Panc1 (cell line): ENCODE measurements around the gene SMARCA2. TPM values are rescaled to one million over a fixed set of nuclear protein-coding genes. Genes with fewer than 3 reads are reported as not detected.

Experiments used
- ATAC-seq: fragments of 200-7000 bp; cut with Tn5 transposase; 2 replicates; pipeline ENCODE4 v1.9.1; 2020; ENCODE audit warnings: mild to moderate bottlenecking, moderate library complexity
- BruUV-seq: library from RNA; stranded (reverse); fragments of 400-500 nt; replicated peaks from 2 replicates; lab custom pipeline; 2021; lab: Mats Ljungman, UMichigan
- CTCF ChIA-PET: fragments of 300-600 bp; sonication (Branson Sonifier 250); formaldehyde crosslinking; loops from one replicate; lab custom pipeline; 2022; ENCODE audit warnings: antibody characterized with exemption; lab: Charles Lee
- POLR2A ChIA-PET: fragments of 300-600 bp; sonication (Branson Sonifier 250); formaldehyde crosslinking; loops from one replicate; lab custom pipeline; 2022; ENCODE audit warnings: antibody characterized with exemption; lab: Charles Lee
- DNase-seq: peaks from one replicate; pipeline ENCODE4 v3.0.0-alpha.2; 2010; ENCODE audit warnings: low read depth, low spot score
- H3K27ac ChIP-seq: 2 replicates; pipeline ENCODE4 v1.5.1; 2011; ENCODE audit warnings: mild to moderate bottlenecking, low read length, inconsistent platforms
- H3K27me3 ChIP-seq: fragments of 200-500 bp; sonication (Bioruptor generic); 2 replicates; pipeline ENCODE4 v1.6.0; 2014; ENCODE audit warnings: low read length, inconsistent platforms; ENCODE audit not compliant: control insufficient read depth, insufficient read depth
- H3K36me3 ChIP-seq: fragments of 200-500 bp; sonication (Bioruptor generic); 2 replicates; pipeline ENCODE4 v1.5.1; 2014; ENCODE audit warnings: inconsistent platforms, mild to moderate bottlenecking, low read length, moderate library complexity; ENCODE audit not compliant: control insufficient read depth, insufficient read depth
- H3K4me1 ChIP-seq: 2 replicates; pipeline ENCODE4 v1.5.1; 2011; ENCODE audit warnings: inconsistent platforms, mild to moderate bottlenecking, low read length, moderate library complexity; ENCODE audit not compliant: control insufficient read depth, insufficient read depth
- H3K4me3 ChIP-seq, 2 experiments: 2 replicates each; pipeline ENCODE4 v1.5.1; 2011 to 2012; ENCODE audit warnings: low read depth in 2 of 2, low read length in 2 of 2, mild to moderate bottlenecking in 2 of 2, inconsistent platforms in 1 of 2, moderate library complexity in 1 of 2
- H3K9me3 ChIP-seq: fragments of 200-500 bp; sonication (Bioruptor generic); 2 replicates; pipeline ENCODE4 v1.5.1; 2014; ENCODE audit warnings: low read depth, mild to moderate bottlenecking, inconsistent platforms, low read length, moderate library complexity; ENCODE audit not compliant: control insufficient read depth, insufficient read depth
- CTCF ChIP-seq: fragments of 450-650 bp; IDR thresholded peaks from 2 replicates; pipeline ENCODE4 v1.5.1; 2017; ENCODE audit warnings: mild to moderate bottlenecking
- POLR2AphosphoS5 ChIP-seq: IDR thresholded peaks from 2 replicates; pipeline ENCODE4 v1.6.1; 2012; ENCODE audit warnings: mild to moderate bottlenecking, low read depth, low read length, moderate library complexity
- REST ChIP-seq, 2 experiments: IDR thresholded peaks; 2 replicates each; pipeline ENCODE4 v1.6.1; 2011 to 2012; ENCODE audit warnings: low read depth in 2 of 2, control low read depth in 1 of 2, low read length in 1 of 2, mild to moderate bottlenecking in 1 of 2, moderate library complexity in 1 of 2; ENCODE audit not compliant: insufficient read depth in 1 of 2
- SIN3A ChIP-seq: IDR thresholded peaks from 2 replicates; pipeline ENCODE4 v1.6.1; 2012; ENCODE audit warnings: low read depth, mild to moderate bottlenecking, low read length, moderate library complexity, borderline replicate concordance; ENCODE audit not compliant: insufficient read depth
- TCF7L2 ChIP-seq: IDR thresholded peaks from 2 replicates; pipeline ENCODE4 v1.6.1; 2011; ENCODE audit warnings: mild to moderate bottlenecking, low read depth, low read length, inconsistent platforms
- in situ Hi-C: cut with HindIII; loops from 2 replicates; pipeline ENCODE4 v1.10.0; 2016; ENCODE audit warnings: low sequenced_read_pairs, low pct_unique_long_range_greater_than_20kb
- intact Hi-C: fragments of 100-400 bp; cut with micrococcal nuclease; formaldehyde crosslinking; loops from one replicate; pipeline ENCODE4 v1.10.0; 2022; ENCODE audit not compliant: unreplicated experiment
- total RNA-seq: library from RNA; stranded (reverse); gene quantifications from one replicate; pipeline ENCODE4 v1.2.1, GENCODE V29; 2021; ENCODE audit not compliant: unreplicated experiment

SMARCA2 gene
- total RNA-seq, 1 experiment from 2014 or later: 13.3 TPM

GRCh38 chr9:2116073-2116472 lies 100.9 kb downstream of the SMARCA2 start:
- no peaks in the 10 kb centered on the region for H3K4me1 ChIP-seq
- no peak for ATAC-seq
- no peaks in the 10 kb centered on the region for H3K36me3 ChIP-seq
- H3K4me3 ChIP-seq: no peak overlapping the region
- POLR2A ChIA-PET: no interaction called here
- DNase-seq: no peak
- no peaks in the 10 kb centered on the region for H3K9me3 ChIP-seq
- H3K27ac ChIP-seq: no peak overlapping the region
- intact Hi-C loops (no loop called here), in situ Hi-C loops (no loop called here)
- no peaks in the 10 kb centered on the region for H3K27me3 ChIP-seq
- no TSS peak for BruUV-seq
- CTCF ChIA-PET: no interaction called here
- TF ChIP-seq POLR2AphosphoS5 (no peak), CTCF (peak; percentile 36; the same call in 1 of the 2 replicates)

- intact Hi-C loops: no loop called here
- ATAC-seq (no peak), DNase-seq (no peak)
- TF ChIP-seq SIN3A (no peak), TCF7L2 (no peak), REST (IDR thresholded peaks at IDR 0.05; ENCODE audit: insufficient read depth in 1 of 2, low read depth in 2 of 2, low read length in 1 of 2) (no peak), CTCF (no peak), POLR2AphosphoS5 (no peak)
- H3K4me1 ChIP-seq: no peaks in the 10 kb centered on the region
- no peaks in the 10 kb centered on the region for H3K9me3 ChIP-seq
- ChIA-PET POLR2A (no interaction called here), CTCF (no interaction called here)
- H3K36me3 ChIP-seq: no peaks in the 10 kb centered on the region
- no TSS peak for BruUV-seq
- no peak overlapping the region for H3K27ac ChIP-seq
- no peak overlapping the region for H3K4me3 ChIP-seq
- H3K27me3 ChIP-seq: no peaks in the 10 kb centered on the region
- in situ Hi-C loops: no loop called here
These were observed 102.4 kb downstream of the SMARCA2 start for GRCh38 chr9:2117527-2117926.
